NCI-H128 (cell line): Measurements from ENCODE around the gene SNX32.

Experiments
- DNase-seq: peaks from one replicate; lab custom pipeline; 2025; ENCODE audit not compliant: unreplicated experiment; lab: John Stamatoyannopoulos, UW

The SNX32 gene

GRCh38 chr11:65865550-65866172 lies 31.9 kb downstream of the SNX32 start:
- no peak for DNase-seq

- DNase-seq, result no peak
Observed at GRCh38 chr11:65866509-65867283, 32.9 kb downstream of the SNX32 start.

- DNase-seq, result no peak
Observed at GRCh38 chr11:65867284-65868071, 33.7 kb downstream of the SNX32 start.

GRCh38 chr11:65868076-65868667 lies 34.4 kb downstream of the SNX32 start:
- no peak for DNase-seq

- DNase-seq, result no peak
Observed at GRCh38 chr11:65868907-65869306, 35.1 kb downstream of the SNX32 start.

- DNase-seq, result no peak
Observed at GRCh38 chr11:65869643-65870306, 36.0 kb downstream of the SNX32 start.

- no peak for DNase-seq
Observed at GRCh38 chr11:65870307-65870658, 36.5 kb downstream of the SNX32 start.

GRCh38 chr11:65870706-65871681 lies 37.2 kb downstream of the SNX32 start:
- no peak for DNase-seq

- DNase-seq, result no peak
Observed at GRCh38 chr11:65871811-65872548, 38.2 kb downstream of the SNX32 start.

- DNase-seq, result no peak
Observed at GRCh38 chr11:65872586-65873317, 39.0 kb downstream of the SNX32 start, which contains the start of gene EFEMP2. Gene EFEMP2 (minus strand): TSS chr11:65872800. CDS start chr11:65872354, 446 bp downstream.

- DNase-seq, result peak; percentile 91
Observed at GRCh38 chr11:65873318-65874156, 39.8 kb downstream of the SNX32 start.

GRCh38 chr11:65879617-65880016 lies 45.9 kb downstream of the SNX32 start, which contains the start of gene CTSW:
Gene CTSW (plus strand): TSS chr11:65879837. CDS start chr11:65879855, 18 bp downstream.
- no peak for DNase-seq

GRCh38 chr11:65880027-65880426 lies 46.3 kb downstream of the SNX32 start:
- no peak for DNase-seq

GRCh38 chr11:65880844-65881421 lies 47.2 kb downstream of the SNX32 start:
- no peak for DNase-seq

- DNase-seq, result no peak
Observed at GRCh38 chr11:65882120-65883057, 48.6 kb downstream of the SNX32 start.
